Left lobe of liver (tissue), 2 donors: ENCODE results near the gene ZNF638. TPM values are rescaled to one million over a fixed set of nuclear protein-coding genes. Genes with fewer than 3 reads are reported as not detected.
"Not testable (repeated sequence)": the region's sequence is repeated elsewhere in the genome, so short reads cannot be mapped to it uniquely, and the experiment has no call there.

Experiments
- ATAC-seq: fragments of 200-7000 bp; cut with Tn5 transposase; one replicate; pipeline ENCODE4 v1.9.1; 2020; ENCODE audit warnings: mild to moderate bottlenecking, moderate library complexity
- DNase-seq: peaks from one replicate; pipeline ENCODE4 v3.0.0-alpha.2; 2020; ENCODE audit warnings: low spot score
- total RNA-seq: library from RNA; stranded (reverse); gene quantifications from one replicate; pipeline ENCODE4 v1.2.1, GENCODE V29; 2021
- donor health status: DM: no; HTN: no; CAD: no; lungs with moderate emphysema.
- donor health status: DM: no; HTN: yes; CAD: no.

The ZNF638 gene
- total RNA-seq, 1 donor from 2014 or later, result 61.9 TPM

DNA sequence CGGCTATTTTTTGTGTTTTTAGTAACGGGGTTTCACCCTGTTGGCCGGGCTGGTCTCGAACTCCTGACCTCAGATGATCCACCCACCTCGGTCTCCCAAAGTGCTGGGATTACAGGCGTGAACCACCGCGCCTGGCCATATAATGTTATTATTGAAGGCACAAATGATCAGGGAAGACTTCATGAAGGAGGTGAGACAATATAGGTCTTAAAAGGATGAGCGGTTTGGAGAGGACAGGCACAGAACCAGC, 326 bp upstream of the ZNF638 start:
- DNase-seq, ATAC-seq: not testable (repeated sequence)

DNA sequence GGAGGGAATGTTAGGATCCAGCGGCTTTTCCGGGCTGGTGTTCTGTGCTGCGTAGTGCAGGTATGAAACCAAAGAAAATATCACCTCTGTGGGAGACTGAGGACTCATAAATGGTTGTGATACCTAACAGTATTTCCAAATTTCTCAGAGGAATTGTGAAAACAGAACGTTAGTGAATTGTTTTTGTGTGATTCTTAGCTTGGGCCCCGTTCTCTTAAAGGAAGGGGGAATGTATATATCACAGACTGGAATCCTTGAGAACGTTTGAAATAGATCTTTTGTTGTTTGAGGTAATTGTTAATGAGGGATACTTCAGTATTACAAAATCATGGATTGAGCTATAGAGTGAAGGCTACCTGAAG, 834 bp downstream of the ZNF638 start:
- ATAC-seq (no peak), DNase-seq (no peak)

DNA sequence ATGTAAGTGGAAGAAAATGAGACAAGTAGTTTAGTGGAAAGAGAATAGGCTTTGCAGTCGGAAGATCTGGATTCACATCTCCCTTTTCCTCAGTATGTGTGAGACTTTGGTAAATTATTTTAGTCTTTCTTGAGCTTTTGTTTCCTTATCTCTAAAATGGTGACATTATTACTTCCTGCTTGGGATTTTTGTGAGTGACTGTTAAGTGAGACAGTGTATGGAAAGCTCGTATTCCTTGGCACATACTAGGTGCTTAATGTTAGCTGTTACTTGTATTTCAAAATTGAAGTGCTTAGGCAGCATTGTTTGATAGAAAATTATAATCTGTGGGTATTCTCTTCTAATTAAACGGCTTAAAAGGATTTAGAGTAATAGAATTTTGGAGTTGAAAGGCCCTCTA, 2.0 kb downstream of the ZNF638 start:
- no peak for ATAC-seq
- DNase-seq, result no peak

DNA sequence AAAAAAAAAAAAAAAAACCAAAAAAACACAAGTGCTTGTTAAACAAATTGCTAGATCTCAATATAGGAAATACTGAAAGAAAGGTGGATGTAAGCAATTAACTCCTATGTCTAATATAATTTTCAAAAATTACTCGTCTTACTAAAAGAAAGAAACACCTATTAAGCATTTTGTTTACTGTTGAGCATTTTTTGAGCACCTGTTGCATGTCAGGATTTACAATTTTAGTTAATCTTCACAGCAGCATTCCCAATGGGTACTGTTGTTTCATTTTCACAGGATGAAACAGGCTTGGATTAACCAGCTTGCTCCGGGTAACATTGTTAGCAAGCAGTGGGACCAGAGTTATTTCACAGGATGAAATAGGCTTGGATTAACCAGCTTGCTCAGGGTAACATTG, 4.8 kb downstream of the ZNF638 start:
- ATAC-seq, result no peak
- DNase-seq, result no peak

DNA sequence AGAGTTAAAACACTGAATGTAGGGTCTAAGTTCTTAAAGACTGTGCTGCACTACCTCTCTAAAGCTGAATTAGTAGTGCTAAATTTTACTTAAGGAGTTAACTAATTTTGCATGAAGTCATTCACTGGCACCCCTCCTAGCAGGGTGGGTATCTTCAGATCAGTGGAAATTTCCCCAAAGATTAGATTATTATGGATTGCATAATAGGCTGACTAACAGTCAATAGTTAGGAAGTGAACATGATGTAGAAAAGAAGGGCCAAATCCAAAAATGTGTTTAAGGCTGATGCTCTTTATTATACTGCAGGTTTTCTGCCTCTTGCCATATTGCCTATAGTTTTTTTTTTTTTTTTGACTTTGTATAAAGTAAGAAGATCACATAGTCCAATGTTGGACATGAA, 5.2 kb downstream of the ZNF638 start:
- DNase-seq (no peak), ATAC-seq (peak; percentile 7)

DNA sequence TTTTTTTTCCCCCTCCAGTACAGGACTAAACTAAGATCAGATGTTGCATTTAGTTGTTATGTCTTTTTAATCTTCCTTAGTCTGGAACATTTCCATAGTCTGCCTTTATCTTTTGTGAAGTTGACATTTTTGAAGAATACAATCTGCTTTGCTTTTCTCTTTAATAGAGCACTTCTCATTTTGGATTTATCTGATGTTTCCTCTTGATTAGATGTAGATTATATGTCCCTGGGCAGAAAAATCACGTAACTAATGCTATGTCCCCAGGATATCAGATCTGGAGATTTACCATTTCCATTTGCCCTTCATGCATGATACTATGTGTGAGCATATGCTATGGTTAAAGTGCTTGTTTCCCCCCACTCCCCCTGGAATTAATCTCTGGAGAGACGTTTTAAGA, 6.2 kb downstream of the ZNF638 start:
- ATAC-seq (no peak), DNase-seq (no peak)

DNA sequence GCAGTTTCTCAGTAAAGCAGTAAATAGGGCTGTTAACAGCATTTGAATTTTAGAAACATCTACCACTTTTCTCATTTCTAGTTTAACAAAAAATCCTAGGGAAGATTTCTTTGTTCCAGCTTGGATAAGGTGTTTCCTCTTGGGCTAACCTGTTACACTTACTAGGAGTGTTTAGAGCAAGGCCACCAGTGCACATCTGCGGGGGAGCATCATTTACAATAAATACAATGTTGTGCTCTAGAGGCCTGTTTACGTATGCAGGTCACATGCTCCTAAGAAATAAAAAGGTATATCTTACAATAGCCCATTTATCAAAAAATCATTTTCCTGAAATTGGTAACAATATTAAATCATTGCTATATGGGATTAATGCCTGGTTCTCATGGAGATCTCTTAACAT, 8.1 kb downstream of the ZNF638 start:
- ATAC-seq, result no peak
- DNase-seq, result no peak

DNA sequence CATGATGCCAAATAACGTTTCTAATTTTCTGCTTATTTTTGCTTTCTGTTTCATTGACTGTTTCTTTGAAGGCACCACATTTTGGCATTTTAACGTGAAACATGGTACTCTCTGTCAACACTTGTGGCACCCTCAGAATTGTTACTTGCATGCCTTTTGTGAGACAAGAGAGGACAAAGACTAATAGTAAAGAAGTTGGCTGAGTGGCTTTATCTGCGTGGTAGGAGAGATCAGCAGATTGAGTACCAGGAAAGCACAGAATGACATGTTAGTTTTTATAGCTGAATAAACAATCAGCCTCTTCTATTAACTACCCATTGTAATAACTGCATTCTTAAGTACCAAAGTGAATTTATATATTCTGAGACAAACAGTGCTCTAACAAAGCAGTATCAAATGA, 8.6 kb downstream of the ZNF638 start:
- ATAC-seq, result no peak
- no peak for DNase-seq

DNA sequence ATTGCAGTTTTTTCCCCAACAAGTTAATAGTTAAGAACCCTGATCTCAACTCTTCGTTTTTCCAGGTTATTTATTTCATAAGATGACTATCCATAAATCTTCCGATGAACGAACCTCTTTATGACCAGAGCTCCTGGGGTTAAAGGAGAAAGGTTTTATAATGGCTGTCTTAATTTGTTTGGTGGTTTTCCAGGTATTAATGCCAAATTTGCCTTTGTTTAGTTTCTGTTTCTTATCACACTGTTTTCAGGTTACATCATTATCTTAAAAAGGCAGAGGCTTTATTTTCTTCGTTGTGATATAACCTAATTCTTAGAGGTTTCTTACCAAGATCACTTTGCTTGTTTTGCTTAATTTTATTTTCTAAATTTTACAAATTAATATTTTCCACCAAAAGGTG, 10.1 kb downstream of the ZNF638 start:
- ATAC-seq, result peak; percentile 76
- DNase-seq, result no peak

DNA sequence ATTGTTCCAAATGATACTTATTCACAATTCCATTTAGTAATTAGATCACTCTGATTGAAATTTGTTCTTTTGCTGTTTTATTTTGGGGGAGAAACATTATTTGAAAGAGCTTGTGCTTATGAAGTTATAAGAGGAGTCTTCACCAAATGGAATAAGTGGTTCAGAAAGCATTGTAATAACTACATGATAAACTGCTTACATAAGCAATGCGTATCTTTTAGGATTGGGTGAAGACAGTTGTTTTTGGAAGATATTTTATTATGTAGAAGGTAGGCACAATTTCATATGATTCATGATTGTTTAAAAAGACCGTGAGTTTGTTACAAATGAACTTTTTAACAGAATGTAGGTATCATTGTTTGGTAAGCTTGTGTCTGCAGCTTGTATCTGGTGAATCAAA, 14.5 kb downstream of the ZNF638 start:
- DNase-seq, result no peak
- ATAC-seq, result no peak

DNA sequence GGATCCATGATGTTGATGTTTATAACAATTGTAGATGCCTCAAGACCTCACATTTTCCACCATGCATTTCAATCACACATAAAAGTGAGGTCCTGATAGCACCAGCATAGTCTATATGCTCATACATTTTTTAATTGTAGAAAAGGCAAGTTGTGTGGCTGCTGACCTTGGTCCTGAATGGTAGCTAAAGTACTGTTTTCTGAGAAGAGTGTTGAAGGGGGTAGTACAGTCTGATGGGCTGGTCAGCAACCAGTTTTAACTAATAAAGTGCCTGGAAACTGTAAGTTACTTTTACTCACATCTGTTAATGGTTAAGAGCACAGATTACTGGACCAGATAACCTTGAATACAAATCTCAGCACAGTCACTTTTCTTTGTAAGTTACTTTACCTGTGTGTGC, 15.9 kb downstream of the ZNF638 start:
- ATAC-seq, result peak; percentile 56
- no peak for DNase-seq

DNA sequence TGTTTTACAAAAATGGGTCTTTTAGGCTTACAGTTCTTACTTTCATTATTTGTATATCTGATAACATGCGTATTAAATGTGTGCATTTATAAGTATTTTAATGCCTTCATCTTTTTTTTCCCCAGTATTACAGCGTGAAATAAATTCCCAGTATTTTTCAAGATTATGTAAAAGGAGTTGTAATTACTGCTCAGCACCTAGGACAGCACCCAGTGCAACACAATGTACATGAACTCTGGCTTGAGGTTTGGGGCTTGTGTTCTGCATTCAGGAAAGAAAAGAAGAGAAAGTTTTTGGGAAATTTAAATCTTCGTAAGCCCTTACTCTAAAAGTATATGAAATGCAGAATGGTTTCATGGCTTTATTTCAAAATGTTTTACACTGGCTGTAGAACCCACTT, 16.7 kb downstream of the ZNF638 start:
- no peak for DNase-seq
- peak; percentile 65 for ATAC-seq

DNA sequence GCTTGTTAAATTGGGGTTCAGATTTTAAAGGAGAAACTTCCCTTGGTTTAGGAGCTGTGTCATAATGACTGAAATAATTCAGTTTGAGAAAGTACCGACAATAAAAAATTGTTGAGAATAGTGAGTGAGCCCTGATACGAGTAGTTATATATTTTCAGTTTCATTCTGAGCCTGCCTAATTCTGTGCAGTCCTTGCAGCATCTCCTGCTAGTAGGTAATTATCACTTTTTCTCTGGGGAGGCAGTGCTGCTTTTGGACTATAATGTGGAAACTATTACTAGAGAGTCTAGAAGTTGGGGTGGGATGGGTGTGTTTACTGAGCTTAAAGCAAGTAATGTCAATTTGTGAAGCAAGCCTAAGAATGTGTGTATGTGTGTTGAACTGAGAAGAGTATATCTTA, 21.7 kb downstream of the ZNF638 start:
- no peak for DNase-seq
- no peak for ATAC-seq

DNA sequence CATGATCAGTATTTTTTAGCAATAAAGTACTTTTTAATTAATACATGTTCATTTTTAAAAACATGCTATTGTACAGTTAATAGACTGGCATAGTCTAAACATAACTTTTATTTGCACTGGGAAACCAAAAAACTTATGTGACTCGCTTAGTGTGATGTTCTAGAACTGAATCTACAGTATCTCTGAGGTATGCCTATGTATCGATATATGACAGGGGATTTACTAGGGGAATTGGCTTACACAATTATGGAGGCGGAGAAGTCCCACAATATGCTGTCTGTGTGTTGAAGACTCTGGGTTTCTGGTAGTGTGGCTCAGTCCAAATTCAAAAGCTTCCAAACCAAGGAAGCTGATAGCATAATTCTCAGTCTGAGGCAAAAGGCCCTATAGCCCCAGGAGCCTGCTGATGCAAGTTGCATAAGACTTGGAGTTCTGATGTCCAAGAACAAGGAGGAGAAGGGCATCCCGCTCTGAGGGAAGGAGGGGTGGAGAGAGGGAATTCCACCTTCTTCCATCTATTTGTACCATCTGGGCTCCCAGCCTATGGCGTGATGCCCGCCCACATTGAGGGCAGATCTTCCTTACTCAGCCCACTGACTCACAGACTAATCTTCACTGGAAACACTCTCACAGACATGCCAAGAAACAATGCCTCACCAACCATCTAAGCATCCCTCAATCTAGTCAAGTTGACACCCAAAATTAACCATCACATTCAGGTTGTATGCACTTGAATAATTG, 27.5 kb downstream of the ZNF638 start:
- DNase-seq (no peak), ATAC-seq (no peak)

DNA sequence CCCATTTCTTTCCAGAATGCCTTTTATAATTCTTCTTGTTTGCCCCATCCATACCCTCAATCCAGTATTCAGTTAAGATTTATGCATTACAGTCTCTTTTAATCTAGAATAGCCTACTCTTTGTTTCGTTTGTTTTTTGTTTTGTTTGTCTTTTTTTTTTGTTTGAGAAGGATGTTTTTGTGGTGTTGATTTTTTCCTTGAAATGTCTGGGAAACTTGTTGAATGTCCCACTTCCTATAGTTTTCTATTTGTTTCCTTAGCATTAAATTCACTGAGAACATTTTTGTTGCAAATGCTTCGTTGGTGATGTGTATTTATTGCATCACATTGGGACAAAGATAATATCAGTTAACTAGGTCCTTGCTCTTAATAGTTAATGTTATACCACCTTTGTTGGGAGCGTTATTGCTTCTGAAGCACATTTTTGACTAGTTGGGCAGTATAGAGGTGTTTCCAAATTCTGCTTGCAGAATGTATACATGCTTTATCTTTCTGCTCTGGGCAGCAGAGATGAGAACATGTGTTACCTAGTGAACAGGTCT, 28.9 kb downstream of the ZNF638 start:
- DNase-seq (no peak), ATAC-seq (peak; percentile 44)

DNA sequence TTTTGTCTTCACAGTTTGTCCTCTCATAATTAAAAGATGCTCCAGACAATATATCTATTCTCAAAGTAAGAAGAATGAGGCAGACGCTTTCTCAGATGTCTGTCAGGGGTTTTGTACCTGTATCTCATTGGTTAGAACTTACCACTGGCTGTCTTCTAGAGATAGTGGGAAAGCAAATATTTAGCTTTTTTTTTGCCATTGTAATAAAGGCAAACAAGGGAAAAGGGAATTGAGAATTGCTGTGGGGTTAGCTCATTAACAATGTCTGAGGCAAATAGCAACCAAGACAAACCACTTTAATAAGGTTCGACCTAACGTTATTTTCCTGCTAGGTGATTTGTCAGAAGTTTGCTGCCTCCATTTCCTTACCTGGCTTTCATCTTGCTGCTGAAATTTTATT, 30.0 kb downstream of the ZNF638 start:
- ATAC-seq (no peak), DNase-seq (no peak)

DNA sequence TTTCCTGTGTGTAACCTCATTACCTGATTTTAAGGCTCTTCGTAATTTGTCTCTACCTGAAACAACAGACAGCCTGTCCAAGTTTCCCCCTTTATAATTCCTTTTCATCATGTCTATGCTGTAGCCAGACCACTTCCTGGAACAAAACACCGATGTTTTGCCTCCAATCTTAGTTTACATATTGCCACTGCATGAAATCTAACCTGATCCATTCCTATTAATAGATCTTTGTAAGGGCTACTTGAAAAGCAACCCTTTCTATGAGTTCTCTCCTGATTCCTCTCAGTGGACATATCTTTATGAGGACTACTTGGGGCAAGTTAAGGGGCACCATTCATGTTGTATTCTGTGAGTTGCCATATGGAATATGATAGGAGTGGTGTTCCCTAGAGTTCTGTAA, 30.9 kb downstream of the ZNF638 start:
- DNase-seq (no peak), ATAC-seq (no peak)

DNA sequence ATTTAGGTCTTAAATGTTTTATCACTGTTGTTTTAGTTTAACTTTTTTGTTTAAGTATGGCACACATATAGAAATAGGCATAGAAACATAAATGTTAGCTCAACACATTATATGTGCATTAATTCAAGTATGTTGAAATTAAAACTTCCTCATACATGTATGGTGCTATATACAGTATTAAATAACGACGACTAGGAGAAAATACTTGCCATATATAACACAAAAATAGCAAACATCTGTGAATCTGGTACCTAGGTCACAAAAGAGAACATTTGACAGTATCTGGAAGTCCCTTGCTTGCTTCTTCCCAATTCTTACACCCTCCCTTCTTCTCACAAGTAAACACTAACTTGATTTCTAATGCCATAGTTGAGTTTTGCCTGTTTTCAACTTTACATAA, 38.4 kb downstream of the ZNF638 start:
- ATAC-seq (no peak), DNase-seq (no peak)

DNA sequence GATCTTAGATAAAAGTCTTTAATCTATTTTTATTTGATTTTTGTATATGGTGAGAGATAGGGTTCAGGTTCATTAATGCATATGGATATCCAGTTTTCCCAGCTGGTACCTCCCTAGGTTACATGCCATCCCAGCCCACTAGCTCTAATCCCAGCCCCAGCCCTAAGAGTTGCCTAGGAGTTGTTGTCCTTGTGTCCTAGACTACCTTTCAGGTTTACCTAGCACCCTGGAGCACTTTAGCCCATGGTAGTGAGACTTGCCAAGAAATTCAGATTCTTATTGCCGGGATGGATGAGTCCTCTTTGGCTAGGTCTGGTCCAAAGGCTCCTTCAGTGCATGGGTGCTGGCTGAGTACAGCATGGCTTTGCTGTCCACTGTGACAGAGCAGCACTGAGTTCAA, 40.5 kb downstream of the ZNF638 start:
- ATAC-seq (peak; percentile 22), DNase-seq (no peak)

DNA sequence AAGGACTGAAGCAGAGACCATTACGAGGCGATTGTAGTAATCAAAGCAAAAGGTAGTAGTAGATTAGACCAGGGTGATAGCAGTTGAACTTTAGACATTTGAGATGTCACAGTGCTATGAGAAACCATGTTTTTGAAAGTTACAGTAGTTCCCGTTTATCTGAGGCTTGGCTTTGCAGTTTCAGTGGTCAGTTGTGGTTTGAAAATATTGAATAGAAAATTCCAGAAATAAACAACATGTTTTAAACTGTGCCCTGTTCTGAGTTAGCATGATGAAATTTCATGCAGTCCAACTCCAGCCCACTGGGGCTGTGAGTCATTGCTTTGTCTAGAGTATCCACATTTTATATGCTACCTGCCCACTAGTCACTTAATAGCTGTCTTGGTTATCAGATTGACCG, 47.5 kb downstream of the ZNF638 start:
- no peak for DNase-seq
- ATAC-seq, result peak; percentile 40

DNA sequence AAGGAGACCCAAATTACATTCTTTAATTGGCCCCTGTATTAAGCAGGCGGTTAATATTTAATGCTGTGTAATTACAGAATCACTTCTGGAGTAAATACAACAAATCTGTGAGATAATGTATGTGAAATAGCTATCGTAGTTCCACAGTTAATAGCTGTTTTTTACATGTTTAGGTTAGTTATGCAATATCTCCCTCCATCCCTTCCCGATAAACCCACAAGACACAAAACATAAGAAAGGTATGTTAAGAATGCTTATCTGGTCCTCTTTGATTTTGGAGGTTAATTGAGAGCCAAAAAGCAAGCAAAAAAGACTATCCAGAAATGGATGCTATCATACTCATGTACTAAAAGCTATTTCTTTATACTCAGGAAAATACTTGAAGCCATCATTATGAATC, 49.1 kb downstream of the ZNF638 start:
- no peak for ATAC-seq
- no peak for DNase-seq

DNA sequence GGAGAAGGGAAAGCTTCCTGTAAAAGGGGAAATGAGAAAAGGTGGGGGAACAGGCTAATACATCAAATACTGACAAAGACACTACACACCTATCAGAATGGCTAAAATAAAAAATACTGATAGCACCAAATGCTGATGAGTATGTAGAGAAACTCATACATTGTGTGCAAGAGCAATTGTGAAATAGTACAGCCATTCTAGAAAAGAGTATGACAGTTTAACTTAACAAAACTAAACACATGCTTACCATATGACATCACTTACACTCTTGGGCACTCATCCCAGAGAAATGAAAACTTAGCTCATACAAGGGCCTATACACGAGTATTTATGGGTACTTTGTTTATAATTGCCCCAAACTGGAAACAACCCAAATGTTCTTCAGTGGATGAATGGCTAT, 53.4 kb downstream of the ZNF638 start:
- no peak for DNase-seq

DNA sequence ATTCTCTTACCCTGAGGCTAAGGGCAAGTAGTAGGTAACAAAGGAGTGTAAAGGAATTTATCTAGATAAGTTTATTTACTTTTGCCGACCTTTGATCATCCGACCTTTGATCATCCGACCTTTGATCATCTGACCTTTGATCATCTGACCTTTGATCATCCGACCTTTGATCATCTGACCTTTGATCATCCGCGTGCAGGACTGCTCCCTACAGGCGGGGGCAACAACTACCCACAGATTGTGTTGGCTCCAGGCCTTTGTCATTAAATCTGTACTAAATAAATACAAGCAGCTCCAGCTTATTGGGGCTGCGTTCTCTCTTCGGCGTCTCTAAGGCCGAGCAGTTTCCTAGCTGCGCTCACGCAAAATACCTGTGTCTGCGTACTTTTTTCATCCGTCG, 56.6 kb downstream of the ZNF638 start:
- no peak for DNase-seq
- no peak for ATAC-seq

More for the DNA sequence above, 53.4 kb downstream of the ZNF638 start:
- ATAC-seq, result no peak
